Testis (tissue), 3 donors: ENCODE results near the gene DYDC1. TPM values are rescaled to one million over a fixed set of nuclear protein-coding genes. Genes with fewer than 3 reads are reported as not detected.

ENCODE experiments used
- DNase-seq: peaks from one replicate; pipeline ENCODE4 v3.0.0-alpha.2; 2019
- H3K27ac ChIP-seq, 2 donors: fragments of 200-600 bp; sonication (generic); one replicate each; pipeline ENCODE4 v1.5.1; 2019
- H3K27me3 ChIP-seq: fragments of 200-600 bp; sonication (generic); one replicate; pipeline ENCODE4 v1.5.1; 2019
- H3K36me3 ChIP-seq: fragments of 200-600 bp; sonication (generic); one replicate; pipeline ENCODE4 v1.5.1; 2017; ENCODE audit warnings: low read depth; ENCODE audit errors: missing control alignments
- H3K4me1 ChIP-seq: fragments of 200-600 bp; sonication (generic); one replicate; pipeline ENCODE4 v1.5.1; 2019
- H3K4me3 ChIP-seq, 2 donors: fragments of 200-600 bp; sonication (generic); one replicate each; pipeline ENCODE4 v1.5.1; 2017 to 2019
- H3K9me3 ChIP-seq: fragments of 200-600 bp; sonication (generic); one replicate; pipeline ENCODE4 v1.5.1; 2017
- CTCF ChIP-seq, 3 experiments: fragments of 450-650 bp in 2 of 3; fragments of 200-600 bp in 1 of 3; sonication (generic) in 1 of 3; IDR thresholded peaks; one replicate each; pipeline ENCODE4 v1.5.1; 2016 to 2019; ENCODE audit warnings: antibody characterized with exemption in 3 of 3, mild to moderate bottlenecking in 2 of 3, moderate library complexity in 1 of 3
- POLR2A ChIP-seq: fragments of 450-650 bp; IDR thresholded peaks from one replicate; pipeline ENCODE4 v1.6.1; 2017; ENCODE audit warnings: antibody characterized with exemption, mild to moderate bottlenecking, moderate library complexity
- WGBS, 2 donors: methylation state at CpG; one replicate each; pipeline ENCODE4 v1.1.5; 2018; 5-methylcytosine and 5-hydroxymethylcytosine counted together
- intact Hi-C: fragments of 100-400 bp; cut with DNase I; formaldehyde crosslinking; loops from one replicate; pipeline ENCODE4 v1.15.1; 2023; ENCODE audit warnings: low total_unique reads
- polyA plus RNA-seq: library from polyadenylated mRNA; stranded (reverse); fragments of 350-450 nt; fragmentation: Illumina TruSeq; extraction: RNeasy Lipid Tissue Mini Kit (QIAGEN cat#74804); gene quantifications from one replicate; pipeline ENCODE4 v1.2.3, GENCODE V29; 2014; ENCODE audit warnings: low read depth, low replicate concordance; ENCODE audit not compliant: insufficient read depth
- total RNA-seq, 2 donors: library from RNA; depleted of rRNA; stranded (reverse); fragments of >200 nt; gene quantifications; one replicate each; pipeline ENCODE4 v1.2.3, GENCODE V29; 2016

DYDC1 gene
- total and polyA plus RNA-seq, 3 donors from 2014 or later = 47.5 to 207 (median 72.5) TPM

GRCh38 chr10:80356989-80357850 is 665 bp upstream of the DYDC1 start:
- TF ChIP-seq POLR2A = no peak
- no peak for TF ChIP-seq CTCF (IDR thresholded peaks at IDR 0.05)
- WGBS, 2 donors = 4 to 10% methylated on average over 46 to 50 of the region's 50 CpGs
- Histone ChIP-seq H3K4me3 (peak overlapping the region; percentile 48 to 61), H3K4me1 (peaks cover 6% of the 10 kb centered on the region), H3K36me3 (no peaks in the 10 kb centered on the region), H3K27me3 (no peaks in the 10 kb centered on the region), H3K27ac (no peak overlapping the region), H3K9me3 (no peaks in the 10 kb centered on the region)
- peak; percentile 26 for DNase-seq
- intact Hi-C loops = no loop called here

GRCh38 chr10:80351220-80351619 is 5.3 kb downstream of the DYDC1 start:
- TF ChIP-seq CTCF (IDR thresholded peaks at IDR 0.05) (no peak), POLR2A (no peak)
- H3K27ac ChIP-seq = no peak overlapping the region
- 91 to 97% methylated on average over 3 of the region's 3 CpGs for WGBS, 2 donors
- peaks cover 2% of the 10 kb centered on the region for H3K4me1 ChIP-seq
- no peaks in the 10 kb centered on the region for H3K9me3 ChIP-seq
- H3K27me3 ChIP-seq = no peaks in the 10 kb centered on the region
- no peaks in the 10 kb centered on the region for H3K36me3 ChIP-seq
- intact Hi-C loops = no loop called here
- DNase-seq = no peak
- H3K4me3 ChIP-seq = no peak overlapping the region

- no peaks in the 10 kb centered on the region for H3K9me3 ChIP-seq
- 86 to 89% methylated on average over 3 of the region's 3 CpGs for WGBS, 2 donors
- TF ChIP-seq POLR2A (no peak), CTCF (IDR thresholded peaks at IDR 0.05) (no peak)
- H3K4me1 ChIP-seq = no peaks in the 10 kb centered on the region
- intact Hi-C loops = no loop called here
- no peak for DNase-seq
- H3K27ac ChIP-seq = no peak overlapping the region
- H3K4me3 ChIP-seq = no peak overlapping the region
- H3K27me3 ChIP-seq = no peaks in the 10 kb centered on the region
- H3K36me3 ChIP-seq = no peaks in the 10 kb centered on the region
Measured at GRCh38 chr10:80350251-80350650, 6.3 kb downstream of the DYDC1 start.

- H3K4me3 ChIP-seq = no peak overlapping the region
- DNase-seq = no peak
- no peak overlapping the region for H3K27ac ChIP-seq
- no peaks in the 10 kb centered on the region for H3K9me3 ChIP-seq
- 77 to 78% methylated on average over 2 of the region's 2 CpGs for WGBS, 2 donors
- TF ChIP-seq CTCF (IDR thresholded peaks at IDR 0.05) (no peak), POLR2A (no peak)
- intact Hi-C loops = no loop called here
- H3K27me3 ChIP-seq = no peaks in the 10 kb centered on the region
- H3K4me1 ChIP-seq = no peaks in the 10 kb centered on the region
- H3K36me3 ChIP-seq = no peaks in the 10 kb centered on the region
Measured at GRCh38 chr10:80344912-80345311, 11.6 kb downstream of the DYDC1 start.

GRCh38 chr10:80344276-80344675 is 12.3 kb downstream of the DYDC1 start:
- H3K27me3 ChIP-seq = no peaks in the 10 kb centered on the region
- no peak overlapping the region for H3K4me3 ChIP-seq
- no peaks in the 10 kb centered on the region for H3K9me3 ChIP-seq
- WGBS, 2 donors = 52 to 73% methylated on average over 1 of the region's 1 CpG
- H3K4me1 ChIP-seq = no peaks in the 10 kb centered on the region
- no peak for DNase-seq
- intact Hi-C loops = no loop called here
- TF ChIP-seq CTCF (IDR thresholded peaks at IDR 0.05) = no peak
- H3K27ac ChIP-seq = no peak overlapping the region
- no peaks in the 10 kb centered on the region for H3K36me3 ChIP-seq
